K562 (cell line): ENCODE data around the gene APOBEC3A. TPM values are rescaled to one million over a fixed set of nuclear protein-coding genes. Genes with fewer than 3 reads are reported as not detected.

Source experiments
- ATF4 ChIP-seq: fragments of 450-650 bp; formaldehyde crosslinking; IDR thresholded peaks from 2 replicates; pipeline ENCODE4 v1.4.0; 2022; ENCODE audit warnings: mild to moderate bottlenecking, moderate library complexity
- BRD4 ChIP-seq: fragments of 200-600 bp; sonication (generic); IDR thresholded peaks from 2 replicates; pipeline ENCODE4 v1.6.1; 2017; ENCODE audit warnings: inconsistent platforms
- HLTF ChIP-seq: fragments of 450-650 bp; IDR thresholded peaks from 2 replicates; pipeline ENCODE4 v1.6.1; 2016
- KLF13 ChIP-seq: fragments of 450-650 bp; IDR thresholded peaks from 2 replicates; pipeline ENCODE4 v1.6.1; 2016; ENCODE audit warnings: missing genetic modification characterization, low read depth, mild to moderate bottlenecking, missing compliant biosample characterization, moderate library complexity, borderline replicate concordance
- OTX1 ChIP-seq: fragments of 450-650 bp; formaldehyde crosslinking; IDR thresholded peaks from 2 replicates; pipeline ENCODE4 v1.4.0; 2022; ENCODE audit warnings: mild to moderate bottlenecking
- POLR2H ChIP-seq: IDR thresholded peaks from 2 replicates; pipeline ENCODE4 v1.6.1; 2016; ENCODE audit warnings: missing genetic modification characterization, low read depth, mild to moderate bottlenecking, control low read depth, missing compliant biosample characterization, moderate library complexity
- SAP30 ChIP-seq: fragments of 200-600 bp; sonication (generic); IDR thresholded peaks from 2 replicates; pipeline ENCODE4 v1.6.1; 2012; ENCODE audit warnings: borderline replicate concordance, low read depth, mild to moderate bottlenecking, moderate library complexity, low read length, control low read depth, inconsistent platforms; ENCODE audit not compliant: insufficient read depth, poor library complexity, severe bottlenecking
- SLC30A9 ChIP-seq: fragments of 250-450 bp; sonication (Bioruptor Pico); IDR thresholded peaks from 2 replicates; pipeline ENCODE4 v1.8.0; 2022; ENCODE audit warnings: mild to moderate bottlenecking, moderate library complexity
- SNRNP70 ChIP-seq: fragments of 200-400 bp; formaldehyde crosslinking; optimal IDR thresholded peaks from 2 replicates; pipeline ENCODE3; 2017; ENCODE audit warnings: low read depth, low read length
- YY1 ChIP-seq, 3 experiments: IDR thresholded peaks; 2 replicates each; pipeline ENCODE4 v1.6.1; 2011; ENCODE audit warnings: low read length in 2 of 3, mild to moderate bottlenecking in 2 of 3, moderate library complexity in 2 of 3, borderline replicate concordance in 1 of 3, control low read depth in 1 of 3, low read depth in 1 of 3; ENCODE audit not compliant: insufficient read depth in 3 of 3, insufficient replicate concordance in 2 of 3, control insufficient read depth in 1 of 3, insufficient read length in 1 of 3; ENCODE audit errors: extremely low read depth in 1 of 3
- ZBTB40 ChIP-seq, 2 experiments: fragments of 450-650 bp in 1 of 2; sonication (generic) in 1 of 2; formaldehyde crosslinking in 1 of 2; IDR thresholded peaks; 2 replicates each; pipeline versions ENCODE4 v1.7.1 to v1.9.0; 2016 to 2022; ENCODE audit warnings: inconsistent platforms in 1 of 2, mild to moderate bottlenecking in 1 of 2, missing genetic modification reagents in 1 of 2
- ZNF280A ChIP-seq: fragments of 450-650 bp; IDR thresholded peaks from 2 replicates; pipeline ENCODE4 v1.6.1; 2018; ENCODE audit warnings: mild to moderate bottlenecking, low read depth; ENCODE audit not compliant: partially characterized antibody
- ZNF41 ChIP-seq: fragments of 250-450 bp; sonication (Bioruptor Pico); conservative IDR thresholded peaks from 2 replicates; pipeline ENCODE4 v1.4.0; 2020; ENCODE audit warnings: mild to moderate bottlenecking
- ZNF764 ChIP-seq: fragments of 250-450 bp; sonication (Bioruptor Pico); IDR thresholded peaks from 2 replicates; pipeline ENCODE4 v1.4.0; 2020; ENCODE audit warnings: low read depth, mild to moderate bottlenecking, moderate library complexity
- polyA plus RNA-seq, 8 experiments: library from polyadenylated mRNA; depleted of rRNA in 4 of 8; stranded (reverse) in 5 of 8; unstranded in 3 of 8; fragments of >200 nt; fragmentation: Nextera tagmentation in 2 of 8; fragmentation: Illumina TruSeq in 1 of 8; extraction: Ambion mirVana in 2 of 8; extraction: Trizol in 1 of 8; gene quantifications; 2 replicates each; pipeline versions ENCODE4 v1.2.1 to v1.2.3, GENCODE V29; 2011 to 2014; ENCODE audit warnings: inconsistent platforms in 1 of 8, missing spikeins in 1 of 8
- total RNA-seq, 7 experiments: library from RNA; depleted of rRNA in 6 of 7; stranded (reverse); fragments of >200 nt in 6 of 7; fragmentation: Illumina TruSeq in 2 of 7; extraction: Trizol in 2 of 7; gene quantifications; 2 replicates each; pipeline versions ENCODE4 v1.2.1 to v1.2.3, GENCODE V29; 2011 to 2021; ENCODE audit warnings: low replicate concordance in 1 of 7

The APOBEC3A gene
- total and polyA plus RNA-seq, 9 of the 15 experiments (the other 6 are each of a cell fraction or from before 2014, with no cell fraction given), result 0.04 TPM; not detected in 8

- TF ChIP-seq ATF4 (no peak), HLTF (peak; percentile 88; the same call in 1 of the 2 replicates), SLC30A9 (no peak), OTX1 (CRISPR knock-in tag) (no peak), ZNF280A (peak; percentile 72), SNRNP70 (no peak), POLR2H (no peak), KLF13 (no peak), ZNF41 (no peak), BRD4 (no peak), SAP30 (no peak), ZBTB40 (IDR thresholded peaks at IDR 0.05) (no peak), ZBTB40 (CRISPR knock-in tag; IDR thresholded peaks at IDR 0.05) (no peak), YY1 (IDR thresholded peaks at IDR 0.05; ENCODE audit: borderline replicate concordance in 1 of 3, control insufficient read depth in 1 of 3, extremely low read depth in 1 of 3, insufficient read depth in 3 of 3, insufficient read length in 1 of 3, insufficient replicate concordance in 2 of 3, low read depth in 1 of 3, low read length in 2 of 3) (no peak), ZNF764 (no peak)
Measured at GRCh38 chr22:38984224-38984623, 26.8 kb downstream of the APOBEC3A start (continued).
